ENCODE data around the gene AMPD3. TPM values are rescaled to one million over a fixed set of nuclear protein-coding genes. Genes with fewer than 3 reads are reported as not detected.

The AMPD3 gene
- total RNA-seq, 1 experiment from 2014 or later = 5.9 TPM

DNA sequence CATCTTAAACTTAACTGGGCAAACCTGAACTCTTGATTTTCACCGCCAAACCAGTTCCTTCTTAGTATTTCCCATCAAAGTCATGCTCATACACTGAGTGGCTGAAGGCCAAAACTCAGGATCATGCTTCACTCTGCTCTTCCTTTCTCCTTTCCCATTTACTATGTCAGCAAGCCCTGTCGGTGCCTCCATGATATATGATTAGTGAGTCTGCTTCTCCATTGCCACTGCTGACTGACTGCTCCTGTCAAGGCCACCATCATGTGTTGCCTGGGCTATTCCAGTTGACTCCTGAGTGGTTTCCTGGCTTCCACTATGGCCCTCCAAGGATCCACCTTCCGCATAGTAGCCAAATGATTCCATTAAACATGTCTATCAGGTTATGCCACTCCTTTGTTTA, 42.8 kb upstream of the AMPD3 start:
- H3K9ac ChIP-seq (ENCODE audit: extremely low read depth, insufficient read length, low read length) = no peak overlapping the region
- H3K27me3 Mint-ChIP-seq (ENCODE audit: low read depth) = 0 out of 2 replicates have a peak, but pooled peaks cover 1% of the 10 kb centered on the region
- H3K56ac ChIP-seq (ENCODE audit: insufficient read length, low read depth, low read length) = no peak overlapping the region
- peaks cover 2 to 9% of the 10 kb centered on the region in 2 experiments; a peak in 2 of 4 replicates for H3K4me1 Mint-ChIP-seq
- H3K23ac ChIP-seq (ENCODE audit: insufficient read length, low read depth, low read length) = no peak overlapping the region
- H3K27ac ChIP-seq (ENCODE audit: insufficient read length, low read depth, low read length) = no peak overlapping the region
- no peak overlapping the region for H4K8ac ChIP-seq (replicated peaks; ENCODE audit: insufficient read length, low read depth, low read length)
- no peaks in the 10 kb centered on the region for H4K20me1 ChIP-seq (ENCODE audit: control insufficient read depth, insufficient read depth, insufficient read length)
- DNase-seq = no peak
- H3K79me2 ChIP-seq (ENCODE audit: insufficient read depth, low read length) = no peaks in the 10 kb centered on the region
- H3K18ac ChIP-seq (ENCODE audit: insufficient read length, low read depth, low read length) = no peak overlapping the region
- H2BK5ac ChIP-seq (ENCODE audit: insufficient read length, low read length) = no peak overlapping the region
- no peaks in the 10 kb centered on the region for H3K9me3 Mint-ChIP-seq
- H4K5ac ChIP-seq (ENCODE audit: insufficient read length, low read depth, low read length) = no peak overlapping the region
- no peaks in the 10 kb centered on the region for H3K27me3 ChIP-seq (ENCODE audit: insufficient read depth, low read length)
- H3T11ph ChIP-seq (ENCODE audit: low read length) = no peak overlapping the region
- no peak overlapping the region for H3K4me3 Mint-ChIP-seq
- no peaks in the 10 kb centered on the region for H3K23me2 ChIP-seq (ENCODE audit: insufficient read length, low read depth, low read length, poor library complexity, severe bottlenecking)
- H2BK12ac ChIP-seq (ENCODE audit: insufficient read length, low read depth, low read length) = no peak overlapping the region
- H3K27ac Mint-ChIP-seq = no peak overlapping the region
- H3K14ac ChIP-seq (ENCODE audit: insufficient read depth, low read length) = no peak overlapping the region
- H4K91ac ChIP-seq (ENCODE audit: insufficient read length, low read depth, low read length) = no peak overlapping the region
- H3K4ac ChIP-seq (ENCODE audit: low read depth, low read length) = no peak overlapping the region
- no peak overlapping the region for H2BK120ac ChIP-seq (ENCODE audit: low read depth, low read length, poor library complexity, severe bottlenecking)
- WGBS (ENCODE audit: extremely low coverage, insufficient read length, low lambda C conversion rate) = no CpG with 5 or more reads among the region's 3 CpGs
- no peak overlapping the region for H2AK5ac ChIP-seq (ENCODE audit: insufficient read length, low read length)
- H3K4me1 ChIP-seq (ENCODE audit: insufficient read depth, low read length) = no peaks in the 10 kb centered on the region
- TF ChIP-seq, protein P1, sequence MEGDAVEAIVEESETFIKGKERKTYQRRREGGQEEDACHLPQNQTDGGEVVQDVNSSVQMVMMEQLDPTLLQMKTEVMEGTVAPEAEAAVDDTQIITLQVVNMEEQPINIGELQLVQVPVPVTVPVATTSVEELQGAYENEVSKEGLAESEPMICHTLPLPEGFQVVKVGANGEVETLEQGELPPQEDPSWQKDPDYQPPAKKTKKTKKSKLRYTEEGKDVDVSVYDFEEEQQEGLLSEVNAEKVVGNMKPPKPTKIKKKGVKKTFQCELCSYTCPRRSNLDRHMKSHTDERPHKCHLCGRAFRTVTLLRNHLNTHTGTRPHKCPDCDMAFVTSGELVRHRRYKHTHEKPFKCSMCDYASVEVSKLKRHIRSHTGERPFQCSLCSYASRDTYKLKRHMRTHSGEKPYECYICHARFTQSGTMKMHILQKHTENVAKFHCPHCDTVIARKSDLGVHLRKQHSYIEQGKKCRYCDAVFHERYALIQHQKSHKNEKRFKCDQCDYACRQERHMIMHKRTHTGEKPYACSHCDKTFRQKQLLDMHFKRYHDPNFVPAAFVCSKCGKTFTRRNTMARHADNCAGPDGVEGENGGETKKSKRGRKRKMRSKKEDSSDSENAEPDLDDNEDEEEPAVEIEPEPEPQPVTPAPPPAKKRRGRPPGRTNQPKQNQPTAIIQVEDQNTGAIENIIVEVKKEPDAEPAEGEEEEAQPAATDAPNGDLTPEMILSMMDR (conservative IDR thresholded peaks at IDR 0.05) = no peak
- no peak overlapping the region for H2BK15ac ChIP-seq (ENCODE audit: low read depth, low read length)
- no peaks in the 10 kb centered on the region for H3K79me1 ChIP-seq (ENCODE audit: insufficient read depth, low read depth, low read length, poor library complexity, severe bottlenecking)
- H3K36me3 Mint-ChIP-seq (ENCODE audit: insufficient read depth in 1 of 3, low read depth in 3 of 3) = no peaks in the 10 kb centered on the region; a peak in 1 of 7 replicates
- no peak overlapping the region for H3K4me2 ChIP-seq (ENCODE audit: insufficient read depth, insufficient read length, low read length)
- no peaks in the 10 kb centered on the region for H3K9me3 ChIP-seq (ENCODE audit: control insufficient read depth, low read depth, low read length)
- H2BK20ac ChIP-seq (ENCODE audit: low read depth, low read length, poor library complexity, severe bottlenecking) = no peak overlapping the region
- H2AFZ ChIP-seq (ENCODE audit: low read length) = no peak overlapping the region
